Naive thymus-derived CD4-positive, alpha-beta T cell (primary cell): ENCODE measurements around the gene IP6K3. TPM values are rescaled to one million over a fixed set of nuclear protein-coding genes. Genes with fewer than 3 reads are reported as not detected.

Experiments used
- ATAC-seq: fragments of 150-1000 bp; cut with Tn5 transposase; 2 replicates; pipeline ENCODE4 v1.10.0; 2021; ENCODE audit warnings: mild to moderate bottlenecking, moderate library complexity
- CTCF ChIA-PET: fragments of 350-600 bp; sonication (Branson Sonifier 250); formaldehyde crosslinking; loops from one replicate; lab custom pipeline; 2021; ENCODE audit warnings: antibody characterized with exemption; lab: Charles Lee
- POLR2A ChIA-PET: fragments of 350-600 bp; sonication (Branson Sonifier 250); formaldehyde crosslinking; loops from one replicate; lab custom pipeline; 2021; ENCODE audit warnings: antibody characterized with exemption, inconsistent platforms; lab: Charles Lee
- DNase-seq, 9 donors: peaks; one replicate each; pipeline versions ENCODE4 v3.0.0 to v3.0.0-alpha.2; 2020 to 2022; ENCODE audit warnings: mixed read lengths in 1 of 9
- H3K27ac ChIP-seq: one replicate; pipeline ENCODE4 v1.7.0; 2013; ENCODE audit warnings: mild to moderate bottlenecking, low read depth, low read length, moderate library complexity
- H3K27me3 ChIP-seq, 2 donors: one replicate each; pipeline ENCODE4 v1.7.0; 2013; ENCODE audit warnings: low read length in 2 of 2, mild to moderate bottlenecking in 2 of 2, moderate library complexity in 2 of 2; ENCODE audit not compliant: control insufficient read depth in 2 of 2, insufficient read depth in 2 of 2
- H3K36me3 ChIP-seq, 3 experiments: 1 replicate in 2 of 3; 2 replicates in 1 of 3; pipeline ENCODE4 v1.7.0; 2013; ENCODE audit warnings: low read length in 3 of 3, mild to moderate bottlenecking in 3 of 3, moderate library complexity in 1 of 3; ENCODE audit not compliant: insufficient read depth in 3 of 3, control insufficient read depth in 2 of 3
- H3K4me1 ChIP-seq, 2 donors: one replicate each; pipeline ENCODE4 v1.7.0; 2013; ENCODE audit warnings: low read length in 2 of 2, mild to moderate bottlenecking in 2 of 2, moderate library complexity in 1 of 2; ENCODE audit not compliant: control insufficient read depth in 2 of 2, insufficient read depth in 2 of 2
- H3K4me3 ChIP-seq: 2 replicates; pipeline ENCODE4 v1.7.0; 2013; ENCODE audit warnings: mild to moderate bottlenecking, low read length
- H3K9me3 ChIP-seq, 3 experiments: 1 replicate in 2 of 3; 2 replicates in 1 of 3; pipeline ENCODE4 v1.7.0; 2013; ENCODE audit warnings: low read length in 3 of 3; ENCODE audit not compliant: control insufficient read depth in 2 of 3
- H3K27ac Mint-ChIP-seq, 9 donors: one replicate each; pipeline ENCODE4 v1.8.0; 2020 to 2022; ENCODE audit warnings: mixed read lengths in 9 of 9, mild to moderate bottlenecking in 8 of 9, moderate library complexity in 5 of 9, inconsistent platforms in 2 of 9
- H3K27me3 Mint-ChIP-seq, 5 donors: one replicate each; pipeline ENCODE4 v1.8.0; 2021 to 2022; ENCODE audit warnings: mixed read lengths in 5 of 5, mild to moderate bottlenecking in 1 of 5
- H3K36me3 Mint-ChIP-seq, 5 donors: one replicate each; pipeline ENCODE4 v1.8.0; 2020 to 2022; ENCODE audit warnings: mixed read lengths in 5 of 5, mild to moderate bottlenecking in 3 of 5, inconsistent platforms in 1 of 5
- H3K4me1 Mint-ChIP-seq, 7 donors: one replicate each; pipeline ENCODE4 v1.8.0; 2020 to 2022; ENCODE audit warnings: mixed read lengths in 7 of 7, mild to moderate bottlenecking in 3 of 7, inconsistent platforms in 1 of 7
- H3K4me3 Mint-ChIP-seq, 10 donors: one replicate each; pipeline ENCODE4 v1.8.0; 2020 to 2022; ENCODE audit warnings: mild to moderate bottlenecking in 10 of 10, mixed read lengths in 10 of 10, moderate library complexity in 6 of 10, inconsistent platforms in 2 of 10
- H3K9me3 Mint-ChIP-seq, 11 donors: one replicate each; pipeline ENCODE4 v1.8.0; 2020 to 2022; ENCODE audit warnings: mixed read lengths in 11 of 11, mild to moderate bottlenecking in 4 of 11, inconsistent platforms in 1 of 11, moderate library complexity in 1 of 11
- intact Hi-C, 2 donors: fragments of 100-400 bp; cut with micrococcal nuclease; formaldehyde crosslinking; loops; one replicate each; pipeline ENCODE4 v1.15.1; 2023
- polyA plus RNA-seq, 2 donors: library from polyadenylated mRNA; unstranded; fragments of 300-500 nt; fragmentation: Illumina TruSeq; gene quantifications; one replicate each; pipeline ENCODE4 v1.2.3, GENCODE V29; 2021
- total RNA-seq, 6 experiments: library from RNA in 5 of 6; stranded (reverse) in 5 of 6; gene quantifications; 1 replicate in 5 of 6; 2 replicates in 1 of 6; pipeline ENCODE4 v1.2.3 and lab custom pipeline; 2021 to 2026

The IP6K3 gene
- total and polyA plus RNA-seq, 7 experiments from 2014 or later: not detected

- Histone ChIP-seq H3K4me3 (no peak overlapping the region), H3K27ac (no peak overlapping the region), H3K9me3 (no peaks in the 10 kb centered on the region), H3K36me3 (no peaks in the 10 kb centered on the region), H3K4me1 (no peaks in the 10 kb centered on the region), H3K27me3 (no peaks in the 10 kb centered on the region)
- no peaks in the 10 kb centered on the region for H3K4me1 Mint-ChIP-seq
- intact Hi-C loops: no loop called here
- ChIA-PET POLR2A (interaction anchor here (0.7 kb wide), 1 partner anchor 13 kb away, joined by 5 read pairs; no protein-coding TSS in a partner anchor), CTCF (interaction anchor here (1.3 kb wide), 1 partner anchor 13 kb away, joined by 4 read pairs; no protein-coding TSS in a partner anchor)
- peaks cover 0 to 4% (median 4%) of the 10 kb centered on the region in 5 donors for H3K27me3 Mint-ChIP-seq
- no peak overlapping the region for H3K4me3 Mint-ChIP-seq
- H3K36me3 Mint-ChIP-seq: no peaks in the 10 kb centered on the region
- no peak for ATAC-seq
- DNase-seq: no peak
- no peaks in the 10 kb centered on the region for H3K9me3 Mint-ChIP-seq
- H3K27ac Mint-ChIP-seq: no peak overlapping the region
Observed at GRCh38 chr6:33737267-33738026, 9.3 kb downstream of the IP6K3 start.

DNA sequence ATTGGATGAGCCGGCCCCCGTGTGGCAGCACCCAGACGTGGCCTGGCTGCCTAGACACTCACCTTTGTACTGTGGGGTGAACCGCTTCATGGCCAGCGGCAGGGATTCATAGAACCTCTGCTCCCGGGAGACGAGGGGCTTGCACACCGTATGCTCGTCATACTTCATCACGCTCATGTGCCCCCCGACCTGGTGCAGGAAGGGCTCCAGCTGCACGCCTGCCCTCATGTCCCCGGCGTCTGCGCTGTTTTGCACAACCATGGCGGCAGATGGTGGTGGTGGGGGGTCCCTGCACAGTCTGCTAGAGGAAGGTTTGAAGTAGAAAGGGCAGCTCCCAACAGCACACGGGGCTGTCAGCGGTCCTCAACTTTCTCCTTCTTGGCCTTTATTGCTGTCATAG lies 11.5 kb downstream of the IP6K3 start:
- Mint-ChIP-seq H3K4me1 (no peaks in the 10 kb centered on the region), H3K4me3 (no peak overlapping the region), H3K27me3 (no peaks in the 10 kb centered on the region), H3K36me3 (no peaks in the 10 kb centered on the region), H3K27ac (no peak overlapping the region), H3K9me3 (no peaks in the 10 kb centered on the region)
- H3K27me3 ChIP-seq: no peaks in the 10 kb centered on the region
- ChIA-PET CTCF (interaction anchor here (1.7 kb wide), 1 partner anchor 10 kb away, joined by 5 read pairs; no protein-coding TSS in a partner anchor), POLR2A (no interaction called here)
- DNase-seq: no peak
- no peaks in the 10 kb centered on the region for H3K4me1 ChIP-seq
- H3K9me3 ChIP-seq: no peaks in the 10 kb centered on the region
- H3K36me3 ChIP-seq: no peaks in the 10 kb centered on the region
- no peak for ATAC-seq
- no peak overlapping the region for H3K4me3 ChIP-seq
- no peak overlapping the region for H3K27ac ChIP-seq
- intact Hi-C loops: no loop called here

- no peak overlapping the region for H3K27ac ChIP-seq
- no peaks in the 10 kb centered on the region for H3K36me3 Mint-ChIP-seq
- no peak overlapping the region for H3K4me3 ChIP-seq
- no peaks in the 10 kb centered on the region for H3K9me3 Mint-ChIP-seq
- POLR2A ChIA-PET: no interaction called here
- peaks cover 0 to 1% (median 0%) of the 10 kb centered on the region in 7 donors for H3K4me1 Mint-ChIP-seq
- no peak for DNase-seq
- H3K4me1 ChIP-seq: no peaks in the 10 kb centered on the region
- H3K27ac Mint-ChIP-seq: no peak overlapping the region
- no peaks in the 10 kb centered on the region for H3K27me3 Mint-ChIP-seq
- no peaks in the 10 kb centered on the region for H3K9me3 ChIP-seq
- intact Hi-C loops: no loop called here
- H3K4me3 Mint-ChIP-seq: no peak overlapping the region
- ATAC-seq: no peak
- no peaks in the 10 kb centered on the region for H3K27me3 ChIP-seq
- CTCF ChIA-PET: no interaction called here
- no peaks in the 10 kb centered on the region for H3K36me3 ChIP-seq
Observed at GRCh38 chr6:33733709-33734007, 13.0 kb downstream of the IP6K3 start.

DNA sequence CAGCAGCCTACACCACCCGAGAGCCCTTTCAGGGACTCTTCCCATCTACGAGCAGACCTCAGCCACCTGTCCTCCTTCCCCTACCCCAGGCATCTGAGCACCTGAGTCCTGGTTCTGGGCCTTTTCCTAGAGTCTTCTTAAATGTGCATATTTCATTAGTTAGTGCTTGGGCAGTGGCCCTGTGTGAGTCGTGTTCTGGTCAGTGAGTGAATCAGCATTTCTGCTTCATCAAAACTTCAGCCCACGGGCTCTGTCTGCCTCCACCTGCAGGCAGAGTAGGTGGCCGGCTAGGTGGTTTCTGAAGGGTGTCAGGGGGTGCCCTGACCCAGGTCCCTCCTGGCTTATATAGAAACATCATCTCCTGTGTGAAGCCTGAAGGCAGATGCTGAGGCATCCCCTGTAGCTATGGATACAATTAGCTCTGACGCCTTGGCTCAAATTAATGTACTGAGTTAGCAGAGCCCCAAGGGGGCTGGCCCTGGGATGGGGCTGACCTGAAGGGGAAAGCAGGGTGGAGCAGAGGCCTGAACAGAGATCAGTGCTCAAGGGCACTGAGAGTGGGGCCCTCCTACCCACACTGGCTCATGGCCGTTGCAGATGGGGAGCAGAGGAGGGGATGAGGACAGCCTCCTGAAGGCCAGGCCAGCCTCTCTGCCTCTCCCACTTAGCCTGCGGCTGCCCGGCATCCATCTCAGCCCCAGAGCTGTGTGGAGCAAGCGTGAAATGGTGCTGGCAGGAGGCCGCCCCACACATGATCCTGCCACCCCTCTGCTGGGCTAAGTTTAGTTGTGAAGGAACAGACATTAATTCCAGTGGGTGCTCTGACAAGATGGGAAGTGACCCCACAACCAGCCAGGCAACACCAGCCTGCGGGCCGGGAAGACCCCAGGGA lies 13.6 kb downstream of the IP6K3 start:
- peaks cover 0 to 1% (median 0%) of the 10 kb centered on the region in 7 donors for H3K4me1 Mint-ChIP-seq
- ATAC-seq: no peak
- H3K9me3 ChIP-seq: no peaks in the 10 kb centered on the region
- intact Hi-C loops: no loop called here
- H3K36me3 Mint-ChIP-seq: no peaks in the 10 kb centered on the region
- H3K9me3 Mint-ChIP-seq: no peaks in the 10 kb centered on the region
- H3K27me3 Mint-ChIP-seq: no peaks in the 10 kb centered on the region
- no peak overlapping the region for H3K27ac ChIP-seq
- H3K4me3 Mint-ChIP-seq: no peak overlapping the region
- no peak overlapping the region for H3K4me3 ChIP-seq
- no peak for DNase-seq
- H3K36me3 ChIP-seq: no peaks in the 10 kb centered on the region
- H3K4me1 ChIP-seq: no peaks in the 10 kb centered on the region
- H3K27me3 ChIP-seq: no peaks in the 10 kb centered on the region
- peak overlapping the region in 1 of 9 donors; percentile 64 for H3K27ac Mint-ChIP-seq
- POLR2A ChIA-PET: no interaction called here
- CTCF ChIA-PET: no interaction called here

DNA sequence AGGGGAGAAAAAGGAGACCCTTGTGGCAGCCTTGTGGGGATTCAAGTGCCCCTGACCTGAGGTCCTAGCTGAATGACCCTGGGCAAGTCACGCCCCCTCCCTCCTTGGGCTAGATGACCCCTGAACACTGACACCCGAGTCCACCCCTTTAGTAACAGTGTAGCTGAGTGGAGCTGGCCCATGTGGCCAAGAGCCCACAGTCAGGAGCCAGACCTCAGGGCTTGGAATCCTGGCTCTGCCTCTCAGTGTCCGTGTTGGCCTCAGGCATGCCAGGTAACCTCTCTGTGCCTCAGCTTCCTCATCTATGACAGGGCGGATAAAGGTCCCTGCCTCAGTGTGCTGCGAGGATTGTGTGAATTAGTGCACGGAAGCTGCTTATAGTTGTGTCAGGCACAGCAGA lies 14.3 kb downstream of the IP6K3 start:
- DNase-seq (no peak), ATAC-seq (no peak)
- H3K36me3 Mint-ChIP-seq: no peaks in the 10 kb centered on the region
- peaks cover 0 to 1% (median 0%) of the 10 kb centered on the region in 7 donors for H3K4me1 Mint-ChIP-seq
- H3K4me3 Mint-ChIP-seq: no peak overlapping the region
- H3K27me3 ChIP-seq: no peaks in the 10 kb centered on the region
- no peaks in the 10 kb centered on the region for H3K27me3 Mint-ChIP-seq
- no peak overlapping the region for H3K4me3 ChIP-seq
- H3K36me3 ChIP-seq: no peaks in the 10 kb centered on the region
- intact Hi-C loops: no loop called here
- no peak overlapping the region for H3K27ac ChIP-seq
- no peaks in the 10 kb centered on the region for H3K9me3 ChIP-seq
- no peaks in the 10 kb centered on the region for H3K4me1 ChIP-seq
- ChIA-PET POLR2A (no interaction called here), CTCF (interaction anchor here (0.6 kb wide), 1 partner anchor 1517 kb away, joined by 3 read pairs; no protein-coding TSS in a partner anchor)
- H3K9me3 Mint-ChIP-seq: no peaks in the 10 kb centered on the region
- no peak overlapping the region for H3K27ac Mint-ChIP-seq

DNA sequence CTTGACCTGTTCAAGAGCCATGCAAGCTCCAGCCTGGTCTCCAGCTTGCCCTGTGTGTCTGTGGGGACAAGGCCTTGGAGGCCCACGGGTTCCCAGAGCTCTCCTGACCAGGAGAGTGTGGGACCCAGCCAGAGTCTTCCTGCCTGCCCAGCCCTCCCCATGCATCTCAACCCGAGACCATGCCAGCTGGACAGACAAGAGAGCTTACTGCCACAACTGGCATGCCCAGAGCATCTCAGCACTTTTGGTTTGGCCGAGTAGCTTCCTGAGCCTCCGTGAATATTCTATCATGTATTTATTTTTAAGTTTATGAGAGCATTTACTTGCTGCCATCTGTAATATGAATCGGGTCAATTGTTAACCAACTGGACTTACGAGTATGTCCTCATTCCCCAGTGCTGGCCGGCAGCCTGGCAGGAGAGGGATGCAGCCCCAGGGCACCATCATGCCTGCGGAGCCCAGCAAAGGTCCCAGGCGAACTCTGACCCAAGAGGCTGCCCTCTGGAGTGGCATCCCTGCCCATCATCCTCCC lies 14.9 kb downstream of the IP6K3 start:
- Mint-ChIP-seq H3K4me3 (no peak overlapping the region), H3K4me1 (peaks cover 0 to 1% (median 0%) of the 10 kb centered on the region in 7 donors), H3K27ac (peak overlapping the region in 1 of 9 donors; percentile 12), H3K27me3 (no peaks in the 10 kb centered on the region), H3K9me3 (no peaks in the 10 kb centered on the region), H3K36me3 (no peaks in the 10 kb centered on the region)
- no peaks in the 10 kb centered on the region for H3K36me3 ChIP-seq
- no peaks in the 10 kb centered on the region for H3K27me3 ChIP-seq
- H3K4me3 ChIP-seq: no peak overlapping the region
- intact Hi-C loops: no loop called here
- ATAC-seq (no peak), DNase-seq (no peak)
- H3K4me1 ChIP-seq: no peaks in the 10 kb centered on the region
- no peaks in the 10 kb centered on the region for H3K9me3 ChIP-seq
- ChIA-PET CTCF (interaction anchor here (0.6 kb wide), 1 partner anchor 1516 kb away, joined by 3 read pairs; no protein-coding TSS in a partner anchor), POLR2A (no interaction called here)
- H3K27ac ChIP-seq: no peak overlapping the region
